WTC11 (cell line): ENCODE measurements around the gene DNAAF8. TPM values are rescaled to one million over a fixed set of nuclear protein-coding genes. Genes with fewer than 3 reads are reported as not detected.

Source experiments
- ATAC-seq: fragments of 200-7000 bp; cut with Tn5 transposase; 2 replicates; pipeline ENCODE4 v1.10.0; 2021; ENCODE audit warnings: mild to moderate bottlenecking, moderate library complexity
- CTCF ChIA-PET: fragments of 300-600 bp; sonication (Branson Sonifier 250); formaldehyde crosslinking; loops from one replicate; lab custom pipeline; 2021; ENCODE audit warnings: antibody characterized with exemption; lab: Charles Lee
- POLR2A ChIA-PET: fragments of 350-600 bp; sonication (Branson Sonifier 250); formaldehyde crosslinking; loops from one replicate; lab custom pipeline; 2021; ENCODE audit warnings: antibody characterized with exemption; lab: Charles Lee
- DNase-seq: peaks from one replicate; pipeline ENCODE4 v3.0.0; 2021; ENCODE audit warnings: low spot score
- H3K27ac Mint-ChIP-seq: 2 replicates; pipeline ENCODE4 v1.8.0; 2021; ENCODE audit warnings: mixed read lengths
- H3K27me3 Mint-ChIP-seq: 2 replicates; pipeline ENCODE4 v1.8.0; 2021; ENCODE audit warnings: low read depth, mild to moderate bottlenecking, moderate library complexity, mixed read lengths
- H3K36me3 Mint-ChIP-seq: 2 replicates; pipeline ENCODE4 v1.8.0; 2021; ENCODE audit warnings: mixed read lengths
- H3K4me1 Mint-ChIP-seq: 2 replicates; pipeline ENCODE4 v1.8.0; 2022; ENCODE audit warnings: mixed read lengths
- H3K4me3 Mint-ChIP-seq: 2 replicates; pipeline ENCODE4 v1.8.0; 2021; ENCODE audit warnings: mild to moderate bottlenecking, moderate library complexity, mixed read lengths
- H3K9me3 Mint-ChIP-seq: 2 replicates; pipeline ENCODE4 v1.8.0; 2021; ENCODE audit warnings: mixed read lengths
- ATF3 ChIP-seq: sonication (generic); formaldehyde crosslinking; conservative IDR thresholded peaks from 2 replicates; pipeline ENCODE4 v1.8.1; 2022; ENCODE audit warnings: mild to moderate bottlenecking, missing genetic modification reagents
- CDX4 ChIP-seq: fragments of 250-450 bp; sonication (Bioruptor Pico); IDR thresholded peaks from 2 replicates; pipeline ENCODE4 v1.9.0; 2021; ENCODE audit warnings: moderate library complexity, mild to moderate bottlenecking, inconsistent platforms, borderline replicate concordance
- ESRRA ChIP-seq: sonication (generic); formaldehyde crosslinking; IDR thresholded peaks from 2 replicates; pipeline ENCODE4 v1.8.1; 2022; ENCODE audit warnings: mild to moderate bottlenecking, missing genetic modification reagents, borderline replicate concordance
- FOXK1 ChIP-seq: sonication (generic); formaldehyde crosslinking; IDR thresholded peaks from 2 replicates; pipeline ENCODE4 v1.8.0; 2022; ENCODE audit warnings: mild to moderate bottlenecking, moderate library complexity, missing genetic modification reagents
- FOXP1 ChIP-seq: sonication (generic); formaldehyde crosslinking; IDR thresholded peaks from 2 replicates; pipeline ENCODE4 v1.8.0; 2022; ENCODE audit warnings: missing genetic modification reagents, mild to moderate bottlenecking, moderate library complexity, borderline replicate concordance
- FOXP4 ChIP-seq: sonication (generic); formaldehyde crosslinking; IDR thresholded peaks from 2 replicates; pipeline ENCODE4 v1.8.0; 2022; ENCODE audit warnings: mild to moderate bottlenecking, missing genetic modification reagents
- GABPB1 ChIP-seq: sonication (generic); formaldehyde crosslinking; IDR thresholded peaks from 2 replicates; pipeline ENCODE4 v1.8.1; 2023; ENCODE audit warnings: mild to moderate bottlenecking, missing genetic modification reagents
- MAX ChIP-seq: sonication (generic); formaldehyde crosslinking; IDR thresholded peaks from 2 replicates; pipeline ENCODE4 v1.8.0; 2022; ENCODE audit warnings: mild to moderate bottlenecking, missing genetic modification reagents
- NFATC4 ChIP-seq: fragments of 250-450 bp; sonication (Bioruptor Pico); IDR thresholded peaks from 2 replicates; pipeline ENCODE4 v1.9.0; 2021; ENCODE audit warnings: mild to moderate bottlenecking
- NR2C2 ChIP-seq: sonication (generic); formaldehyde crosslinking; IDR thresholded peaks from 2 replicates; pipeline ENCODE4 v1.8.0; 2022; ENCODE audit warnings: mild to moderate bottlenecking, missing genetic modification reagents
- PRRX2 ChIP-seq: fragments of 250-450 bp; sonication (Bioruptor Pico); IDR thresholded peaks from 2 replicates; pipeline ENCODE4 v1.8.0; 2021; ENCODE audit warnings: mild to moderate bottlenecking
- RORB ChIP-seq: fragments of 250-450 bp; sonication (Bioruptor Pico); IDR thresholded peaks from 2 replicates; pipeline ENCODE4 v1.9.0; 2021; ENCODE audit warnings: mild to moderate bottlenecking
- STAT6 ChIP-seq: sonication (generic); formaldehyde crosslinking; conservative IDR thresholded peaks from 2 replicates; pipeline ENCODE4 v1.8.1; 2023; ENCODE audit warnings: mild to moderate bottlenecking, low read depth, missing genetic modification reagents, moderate library complexity
- ZNF263 ChIP-seq: sonication (generic); formaldehyde crosslinking; IDR thresholded peaks from 2 replicates; pipeline ENCODE4 v1.8.1; 2022; ENCODE audit warnings: low read depth, mild to moderate bottlenecking, moderate library complexity, missing genetic modification reagents
- ZNF281 ChIP-seq: sonication (generic); formaldehyde crosslinking; IDR thresholded peaks from 2 replicates; pipeline ENCODE4 v1.8.0; 2023; ENCODE audit warnings: mild to moderate bottlenecking, missing genetic modification reagents
- total RNA-seq: library from RNA; stranded (reverse); gene quantifications from 3 replicates; pipeline ENCODE4 v1.2.3, GENCODE V29; 2021

The DNAAF8 gene
- total RNA-seq, 1 experiment from 2014 or later, result 0.09 TPM

- no peak for ATAC-seq
- peak overlapping the region; percentile 93 for H3K4me3 Mint-ChIP-seq
- TF ChIP-seq STAT6 (CRISPR knock-in tag), result no peak
- no peak for TF ChIP-seq GABPB1 (CRISPR knock-in tag)
- TF ChIP-seq FOXK1 (CRISPR knock-in tag), result no peak
- TF ChIP-seq FOXP1 (CRISPR knock-in tag), result no peak
- TF ChIP-seq CDX4 (CRISPR knock-in tag), result no peak
- no peak for TF ChIP-seq ZNF263 (CRISPR knock-in tag)
- no peak for TF ChIP-seq MAX (CRISPR knock-in tag)
- no peak for TF ChIP-seq ESRRA (CRISPR knock-in tag)
- TF ChIP-seq ZNF281 (CRISPR knock-in tag), result no peak
- TF ChIP-seq NR2C2 (CRISPR knock-in tag), result no peak
- no peak for TF ChIP-seq NFATC4
- no peak for TF ChIP-seq FOXP4 (CRISPR knock-in tag)
- no peak for TF ChIP-seq PRRX2 (CRISPR knock-in tag)
- TF ChIP-seq ATF3, result no peak
- TF ChIP-seq RORB, result no peak
- POLR2A ChIA-PET, result interaction anchor here (0.8 to 2.0 kb wide), 6 partner anchors 13 to 204 kb away, joined by 3 to 11 read pairs (median 6); partner anchors contain the start of gene ROGDI
- peaks cover 9% of the 10 kb centered on the region for H3K4me1 Mint-ChIP-seq
- H3K27me3 Mint-ChIP-seq, result peaks cover 4% of the 10 kb centered on the region; the same call in 1 of the 2 replicates
- peak overlapping the region; percentile 95 for H3K27ac Mint-ChIP-seq
- CTCF ChIA-PET, result interaction anchor here (0.5 to 3.1 kb wide), 17 partner anchors 11 to 418 kb away, joined by 3 to 26 read pairs (median 7); partner anchors contain the start of genes CDIP1, GLIS2, MGRN1 and ROGDI
- H3K9me3 Mint-ChIP-seq, result no peaks in the 10 kb centered on the region
- peaks cover 15% of the 10 kb centered on the region for H3K36me3 Mint-ChIP-seq
- DNase-seq, result no peak
These were observed 632 bp upstream of the DNAAF8 start for GRCh38 chr16:4733747-4734062.
